CD14-positive monocyte (primary cell): ENCODE measurements around the gene ZDHHC3. TPM values are rescaled to one million over a fixed set of nuclear protein-coding genes. Genes with fewer than 3 reads are reported as not detected.
A peak's percentile ranks its signal among the peaks of the same experiment; 100 is the strongest.

Experiments
- DNase-seq, 3 donors: peaks; one replicate each; pipeline ENCODE4 v3.0.0-alpha.2; 2011 to 2022
- H2AFZ ChIP-seq: 2 replicates; pipeline ENCODE4 v1.6.0; 2012; ENCODE audit warnings: mild to moderate bottlenecking, low read depth, low read length, inconsistent platforms; ENCODE audit not compliant: insufficient read depth, poor library complexity, severe bottlenecking
- H3K27ac ChIP-seq, 2 donors: 1 replicate in 1 of 2; 2 replicates in 1 of 2; pipeline ENCODE4 v1.5.1; 2012 to 2013; ENCODE audit warnings: low read length in 2 of 2, control low read depth in 1 of 2, inconsistent platforms in 1 of 2, low read depth in 1 of 2, mild to moderate bottlenecking in 1 of 2
- H3K27me3 ChIP-seq, 2 donors: one replicate each; pipeline versions ENCODE4 v1.6.0 to v1.6.1; 2011 to 2013; ENCODE audit warnings: low read length in 2 of 2; ENCODE audit not compliant: control insufficient read depth in 2 of 2, insufficient read depth in 2 of 2
- H3K36me3 ChIP-seq, 2 donors: replicated peaks in 1 of 2; 1 replicate in 1 of 2; 2 replicates in 1 of 2; pipeline versions ENCODE4 v1.5.1 to v1.6.1; 2012 to 2013; ENCODE audit warnings: low read length in 2 of 2, control low read depth in 1 of 2, inconsistent platforms in 1 of 2, mild to moderate bottlenecking in 1 of 2; ENCODE audit not compliant: insufficient read depth in 2 of 2, control insufficient read depth in 1 of 2
- H3K4me1 ChIP-seq, 2 donors: 1 replicate in 1 of 2; 2 replicates in 1 of 2; pipeline versions ENCODE4 v1.5.1 to v1.6.1; 2012 to 2013; ENCODE audit warnings: low read length in 2 of 2, control low read depth in 1 of 2, inconsistent platforms in 1 of 2, mild to moderate bottlenecking in 1 of 2, moderate library complexity in 1 of 2; ENCODE audit not compliant: insufficient read depth in 2 of 2, control insufficient read depth in 1 of 2
- H3K4me2 ChIP-seq: replicated peaks from 2 replicates; pipeline ENCODE3; 2012; ENCODE audit warnings: low read length, moderate library complexity, mild to moderate bottlenecking; ENCODE audit not compliant: poor library complexity, severe bottlenecking; ENCODE audit errors: extremely low read depth
- H3K4me3 ChIP-seq, 3 experiments: fragments of 200-600 bp in 1 of 3; sonication (generic) in 1 of 3; replicated peaks in 1 of 3; 1 replicate in 2 of 3; 2 replicates in 1 of 3; pipeline ENCODE4 v1.5.1; 2011 to 2013; ENCODE audit warnings: low read length in 3 of 3, mild to moderate bottlenecking in 3 of 3, control low read depth in 2 of 3, low read depth in 2 of 3, inconsistent platforms in 1 of 3, moderate library complexity in 1 of 3
- H3K79me2 ChIP-seq: 2 replicates; pipeline ENCODE4 v1.6.0; 2012; ENCODE audit warnings: mild to moderate bottlenecking, control low read depth, inconsistent platforms, low read length, moderate library complexity; ENCODE audit not compliant: insufficient read depth
- H3K9ac ChIP-seq: 2 replicates; pipeline ENCODE4 v1.6.0; 2017; ENCODE audit warnings: low read length, mild to moderate bottlenecking; ENCODE audit not compliant: insufficient read depth, poor library complexity, severe bottlenecking
- H3K9me3 ChIP-seq, 2 donors: replicated peaks in 1 of 2; 1 replicate in 1 of 2; 2 replicates in 1 of 2; pipeline versions ENCODE4 v1.5.1 to v1.6.1; 2012 to 2013; ENCODE audit warnings: low read length in 2 of 2, control low read depth in 1 of 2; ENCODE audit not compliant: control insufficient read depth in 1 of 2, insufficient read depth in 1 of 2
- H4K20me1 ChIP-seq: 2 replicates; pipeline ENCODE4 v1.6.0; 2012; ENCODE audit warnings: mild to moderate bottlenecking, low read length, control low read depth, moderate library complexity; ENCODE audit not compliant: insufficient read depth
- H3K27ac Mint-ChIP-seq, 7 donors: one replicate each; pipeline ENCODE4 v1.8.0; 2020; ENCODE audit warnings: mild to moderate bottlenecking in 7 of 7, mixed read lengths in 7 of 7, moderate library complexity in 6 of 7, inconsistent platforms in 2 of 7
- H3K27me3 Mint-ChIP-seq, 3 donors: one replicate each; pipeline ENCODE4 v1.8.0; 2021 to 2022; ENCODE audit warnings: low read depth in 3 of 3, mild to moderate bottlenecking in 3 of 3, mixed read lengths in 3 of 3, moderate library complexity in 3 of 3, inconsistent platforms in 1 of 3
- H3K36me3 Mint-ChIP-seq, 2 donors: one replicate each; pipeline ENCODE4 v1.8.0; 2020; ENCODE audit warnings: mixed read lengths in 2 of 2, inconsistent platforms in 1 of 2, mild to moderate bottlenecking in 1 of 2
- H3K4me1 Mint-ChIP-seq: one replicate; pipeline ENCODE4 v1.8.0; 2020; ENCODE audit warnings: mild to moderate bottlenecking, mixed read lengths
- H3K4me3 Mint-ChIP-seq, 2 donors: one replicate each; pipeline ENCODE4 v1.8.0; 2020; ENCODE audit warnings: mild to moderate bottlenecking in 2 of 2, mixed read lengths in 2 of 2, moderate library complexity in 1 of 2
- H3K9me3 Mint-ChIP-seq, 7 donors: one replicate each; pipeline ENCODE4 v1.8.0; 2020 to 2022; ENCODE audit warnings: mixed read lengths in 7 of 7, mild to moderate bottlenecking in 6 of 7, moderate library complexity in 6 of 7, inconsistent platforms in 2 of 7
- WGBS: methylation state at CpG from one replicate; pipeline ENCODE4 v1.1.5; 2013; ENCODE audit warnings: missing lambda C conversion rate; ENCODE audit not compliant: insufficient coverage; 5-methylcytosine and 5-hydroxymethylcytosine counted together
- intact Hi-C, 2 donors: fragments of 100-400 bp; cut with micrococcal nuclease; formaldehyde crosslinking; loops; one replicate each; pipeline versions ENCODE4 v1.15.0 to v1.15.1; 2023
- polyA plus RNA-seq, 3 donors: library from polyadenylated mRNA; depleted of rRNA in 1 of 3; unstranded in 2 of 3; stranded (reverse) in 1 of 3; fragments of 300-500 nt in 2 of 3; fragments of >200 nt in 1 of 3; fragmentation: Illumina TruSeq in 2 of 3; gene quantifications; 1 replicate in 2 of 3; 2 replicates in 1 of 3; pipeline ENCODE4 v1.2.3, GENCODE V29; 2012 to 2021
- TF ChIP-seq, protein P1 (sequence below): fragments of 200-600 bp; IDR thresholded peaks from one replicate; pipeline ENCODE4 v1.8.0; 2022; ENCODE audit warnings: antibody characterized with exemption, mild to moderate bottlenecking

Gene ZDHHC3
- polyA plus RNA-seq, 3 donors: 52.1 to 72.6 (median 61.3) TPM

DNA sequence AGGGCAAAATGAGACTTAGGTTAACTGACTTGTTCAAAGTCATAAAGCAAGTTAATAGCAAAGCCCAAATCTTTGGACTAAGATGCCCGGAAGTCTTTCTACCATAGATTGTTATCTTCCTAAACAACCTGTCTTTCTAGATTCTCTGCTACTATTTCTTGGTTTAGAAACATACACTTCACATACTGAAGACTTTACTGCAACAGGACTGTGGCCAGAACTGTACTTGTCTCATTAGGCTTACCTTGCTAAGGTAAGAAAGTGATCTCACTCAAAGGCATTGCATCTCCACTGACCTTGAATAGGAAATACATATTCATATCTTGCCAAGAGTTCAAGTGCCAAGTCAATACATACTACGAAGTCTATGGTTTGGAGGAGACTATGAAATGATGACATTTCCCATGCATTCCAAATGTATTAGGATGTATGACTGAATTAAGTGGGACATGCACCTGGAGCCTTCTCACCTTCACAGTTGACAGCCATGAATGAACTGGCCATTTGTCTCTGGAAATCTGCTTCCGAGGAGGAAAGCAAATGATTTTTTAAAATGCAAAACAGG is 5.0 kb downstream of the ZDHHC3 start:
- TF ChIP-seq, protein P1, sequence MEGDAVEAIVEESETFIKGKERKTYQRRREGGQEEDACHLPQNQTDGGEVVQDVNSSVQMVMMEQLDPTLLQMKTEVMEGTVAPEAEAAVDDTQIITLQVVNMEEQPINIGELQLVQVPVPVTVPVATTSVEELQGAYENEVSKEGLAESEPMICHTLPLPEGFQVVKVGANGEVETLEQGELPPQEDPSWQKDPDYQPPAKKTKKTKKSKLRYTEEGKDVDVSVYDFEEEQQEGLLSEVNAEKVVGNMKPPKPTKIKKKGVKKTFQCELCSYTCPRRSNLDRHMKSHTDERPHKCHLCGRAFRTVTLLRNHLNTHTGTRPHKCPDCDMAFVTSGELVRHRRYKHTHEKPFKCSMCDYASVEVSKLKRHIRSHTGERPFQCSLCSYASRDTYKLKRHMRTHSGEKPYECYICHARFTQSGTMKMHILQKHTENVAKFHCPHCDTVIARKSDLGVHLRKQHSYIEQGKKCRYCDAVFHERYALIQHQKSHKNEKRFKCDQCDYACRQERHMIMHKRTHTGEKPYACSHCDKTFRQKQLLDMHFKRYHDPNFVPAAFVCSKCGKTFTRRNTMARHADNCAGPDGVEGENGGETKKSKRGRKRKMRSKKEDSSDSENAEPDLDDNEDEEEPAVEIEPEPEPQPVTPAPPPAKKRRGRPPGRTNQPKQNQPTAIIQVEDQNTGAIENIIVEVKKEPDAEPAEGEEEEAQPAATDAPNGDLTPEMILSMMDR: no peak
- Mint-ChIP-seq H3K4me3 (no peak overlapping the region), H3K27ac (peak overlapping the region in 1 of 7 donors; percentile 8), H3K4me1 (peaks cover 62% of the 10 kb centered on the region), H3K9me3 (no peaks in the 10 kb centered on the region), H3K36me3 (peaks cover 3 to 15% of the 10 kb centered on the region in 2 donors), H3K27me3 (peaks cover 0 to 3% (median 0%) of the 10 kb centered on the region in 3 donors)
- Histone ChIP-seq H2AFZ (no peak overlapping the region), H3K4me2 (no peak overlapping the region), H3K79me2 (peaks cover 95% of the 10 kb centered on the region), H3K36me3 (no peaks in the 10 kb centered on the region), H3K9me3 (no peaks in the 10 kb centered on the region), H3K27me3 (no peaks in the 10 kb centered on the region), H3K4me3 (no peak overlapping the region), H4K20me1 (peaks cover 69% of the 10 kb centered on the region), H3K9ac (no peak overlapping the region), H3K4me1 (peaks cover 53 to 60% of the 10 kb centered on the region in 2 donors), H3K27ac (no peak overlapping the region)
- WGBS: 100% methylated on average over 1 of the region's 3 CpGs
- intact Hi-C loops: no loop called here
- DNase-seq: no peak

DNA sequence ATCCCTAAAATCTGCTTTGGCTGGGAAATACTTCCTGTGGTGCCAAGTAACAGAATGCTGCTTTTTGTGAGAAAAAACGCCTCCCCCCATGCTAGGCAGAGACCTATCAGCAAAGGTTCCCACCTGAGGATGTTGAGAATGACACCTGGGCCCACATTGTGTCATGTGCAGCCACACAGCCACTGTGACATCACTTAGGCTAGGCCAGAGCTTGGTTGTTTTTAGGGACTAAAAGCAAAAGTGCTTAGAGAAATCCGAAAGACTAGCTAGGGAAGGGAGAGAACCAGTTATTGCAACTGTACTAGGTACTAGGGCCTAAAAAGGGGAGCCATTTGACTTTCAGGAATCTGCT is 6.2 kb downstream of the ZDHHC3 start:
- H3K4me3 ChIP-seq: no peak overlapping the region
- H3K79me2 ChIP-seq: peaks cover 95% of the 10 kb centered on the region
- intact Hi-C loops: no loop called here
- H3K36me3 ChIP-seq: no peaks in the 10 kb centered on the region
- H3K4me2 ChIP-seq: no peak overlapping the region
- Mint-ChIP-seq H3K4me3 (no peak overlapping the region), H3K27me3 (no peaks in the 10 kb centered on the region), H3K27ac (peak overlapping the region in 6 of 7 donors; percentile 16 to 79 (median 62)), H3K36me3 (peaks cover 3 to 15% of the 10 kb centered on the region in 2 donors), H3K4me1 (peaks cover 69% of the 10 kb centered on the region), H3K9me3 (no peaks in the 10 kb centered on the region)
- H2AFZ ChIP-seq: no peak overlapping the region
- DNase-seq: no peak
- TF ChIP-seq, protein P1: no peak
- H3K27me3 ChIP-seq: no peaks in the 10 kb centered on the region
- H3K4me1 ChIP-seq: peaks cover 59 to 66% of the 10 kb centered on the region in 2 donors
- no peak overlapping the region for H3K9ac ChIP-seq
- H3K27ac ChIP-seq: peak overlapping the region; percentile 24 to 69
- H3K9me3 ChIP-seq: no peaks in the 10 kb centered on the region
- 89% methylated on average over 1 of the region's 2 CpGs for WGBS
- peaks cover 80% of the 10 kb centered on the region for H4K20me1 ChIP-seq
